Calu3 (cell line): ENCODE data around the gene TMEM209. TPM values are rescaled to one million over a fixed set of nuclear protein-coding genes. Genes with fewer than 3 reads are reported as not detected.

ENCODE experiments used
- BruUV-seq: library from RNA; stranded (reverse); fragments of 400-500 nt; replicated peaks from 2 replicates; lab custom pipeline; 2021; lab: Mats Ljungman, UMichigan
- CTCF ChIA-PET: fragments of 300-600 bp; sonication (Branson Sonifier 250); formaldehyde crosslinking; loops from one replicate; lab custom pipeline; 2022; ENCODE audit warnings: antibody characterized with exemption; lab: Charles Lee
- DNase-seq: peaks from one replicate; pipeline ENCODE4 v3.0.0; 2022
- H3K27ac Mint-ChIP-seq: one replicate; pipeline ENCODE4 v1.8.0; 2022; ENCODE audit warnings: mixed read lengths; ENCODE audit not compliant: unreplicated experiment
- H3K27me3 Mint-ChIP-seq: one replicate; pipeline ENCODE4 v1.8.0; 2022; ENCODE audit warnings: mixed read lengths; ENCODE audit not compliant: unreplicated experiment
- H3K36me3 Mint-ChIP-seq: one replicate; pipeline ENCODE4 v1.8.0; 2022; ENCODE audit warnings: mild to moderate bottlenecking, moderate library complexity, mixed read lengths; ENCODE audit not compliant: insufficient read depth, unreplicated experiment
- H3K4me1 Mint-ChIP-seq: one replicate; pipeline ENCODE4 v1.8.0; 2022; ENCODE audit warnings: mild to moderate bottlenecking, low read depth, mixed read lengths; ENCODE audit not compliant: unreplicated experiment
- H3K4me3 Mint-ChIP-seq: one replicate; pipeline ENCODE4 v1.8.0; 2022; ENCODE audit warnings: mild to moderate bottlenecking, low read depth, moderate library complexity, mixed read lengths; ENCODE audit not compliant: unreplicated experiment
- H3K9me3 Mint-ChIP-seq: one replicate; pipeline ENCODE4 v1.8.0; 2022; ENCODE audit warnings: low read depth, mixed read lengths; ENCODE audit not compliant: unreplicated experiment
- intact Hi-C: fragments of 100-400 bp; cut with micrococcal nuclease; formaldehyde crosslinking; loops from one replicate; pipeline ENCODE4 v1.10.0; 2022; ENCODE audit not compliant: unreplicated experiment
- total RNA-seq: library from RNA; stranded (reverse); gene quantifications from 2 replicates; pipeline ENCODE4 v1.2.3, GENCODE V29; 2022
- TF ChIP-seq, protein P1 (sequence below): fragments of 200-600 bp; IDR thresholded peaks from one replicate; pipeline ENCODE4 v1.8.0; 2022; ENCODE audit warnings: antibody characterized with exemption; ENCODE audit not compliant: unreplicated experiment

Gene TMEM209
- total RNA-seq, 1 experiment from 2014 or later = 26.6 TPM

DNA sequence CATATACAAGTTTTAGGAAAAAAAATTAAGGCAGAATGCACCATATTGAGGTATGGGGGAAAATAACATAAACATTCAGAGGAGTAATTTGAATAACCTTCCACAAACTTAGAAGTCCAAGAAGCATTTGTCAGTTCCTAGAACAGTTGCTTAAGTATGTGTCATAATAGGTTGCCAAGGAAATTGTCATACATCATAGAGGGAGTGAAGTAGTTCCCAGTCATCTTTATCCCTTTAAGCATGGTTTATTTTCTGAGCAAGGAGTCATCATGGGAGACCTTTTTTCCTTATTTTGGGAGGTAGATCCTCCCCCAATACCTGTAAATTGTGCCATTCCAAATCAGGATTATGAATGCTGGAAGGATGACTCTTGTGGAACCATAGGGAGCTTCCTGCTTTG, 2.4 kb upstream of the TMEM209 start, which contains the start of gene SSMEM1:
Gene SSMEM1, plus strand, starts transcription at position 219 of the 400 bp plus-strand sequence. Its CDS starts 51 bp downstream, at position 270.
- no peak within 1 kb of the TSS for H3K4me3 Mint-ChIP-seq
- no TSS peak for BruUV-seq
- intact Hi-C loops = no loop called here
- no peak within 1 kb of the TSS for H3K27ac Mint-ChIP-seq
- CTCF ChIA-PET = no interaction called here
- DNase-seq = no peak
- H3K36me3 Mint-ChIP-seq = peaks cover 15% of the 10 kb centered on the region
- peaks cover 5% of the 10 kb centered on the region for H3K4me1 Mint-ChIP-seq
- no peaks in the 10 kb centered on the region for H3K9me3 Mint-ChIP-seq
- H3K27me3 Mint-ChIP-seq = no peaks in the 10 kb centered on the region
- TF ChIP-seq, protein P1, sequence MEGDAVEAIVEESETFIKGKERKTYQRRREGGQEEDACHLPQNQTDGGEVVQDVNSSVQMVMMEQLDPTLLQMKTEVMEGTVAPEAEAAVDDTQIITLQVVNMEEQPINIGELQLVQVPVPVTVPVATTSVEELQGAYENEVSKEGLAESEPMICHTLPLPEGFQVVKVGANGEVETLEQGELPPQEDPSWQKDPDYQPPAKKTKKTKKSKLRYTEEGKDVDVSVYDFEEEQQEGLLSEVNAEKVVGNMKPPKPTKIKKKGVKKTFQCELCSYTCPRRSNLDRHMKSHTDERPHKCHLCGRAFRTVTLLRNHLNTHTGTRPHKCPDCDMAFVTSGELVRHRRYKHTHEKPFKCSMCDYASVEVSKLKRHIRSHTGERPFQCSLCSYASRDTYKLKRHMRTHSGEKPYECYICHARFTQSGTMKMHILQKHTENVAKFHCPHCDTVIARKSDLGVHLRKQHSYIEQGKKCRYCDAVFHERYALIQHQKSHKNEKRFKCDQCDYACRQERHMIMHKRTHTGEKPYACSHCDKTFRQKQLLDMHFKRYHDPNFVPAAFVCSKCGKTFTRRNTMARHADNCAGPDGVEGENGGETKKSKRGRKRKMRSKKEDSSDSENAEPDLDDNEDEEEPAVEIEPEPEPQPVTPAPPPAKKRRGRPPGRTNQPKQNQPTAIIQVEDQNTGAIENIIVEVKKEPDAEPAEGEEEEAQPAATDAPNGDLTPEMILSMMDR = no peak

DNA sequence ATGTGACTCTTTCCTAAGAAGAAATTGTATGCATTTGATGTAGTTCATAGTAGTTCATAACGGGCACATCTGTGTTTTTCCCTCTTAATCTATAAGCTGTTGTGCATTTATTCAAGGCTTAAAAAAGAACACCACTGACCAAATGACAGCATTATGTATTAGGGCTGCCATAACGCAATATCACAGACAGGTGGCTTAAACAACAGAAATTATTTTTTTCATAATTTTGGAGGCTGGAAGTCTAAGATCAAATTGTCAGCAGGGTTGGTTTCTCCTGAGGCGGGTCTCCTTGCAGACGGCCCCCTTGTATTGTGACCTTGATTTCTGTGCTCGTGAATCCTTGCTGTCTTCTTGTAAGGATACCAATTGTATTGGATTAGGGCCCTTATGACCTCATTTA, 1.8 kb upstream of the TMEM209 start:
- no TSS peak for BruUV-seq
- TF ChIP-seq, protein P1 = no peak
- CTCF ChIA-PET = interaction anchor here (0.7 kb wide), 1 partner anchor 423 kb away, joined by 4 read pairs; no protein-coding TSS in a partner anchor
- Mint-ChIP-seq H3K36me3 (peaks cover 15% of the 10 kb centered on the region), H3K4me1 (peaks cover 5% of the 10 kb centered on the region), H3K27ac (no peak overlapping the region), H3K4me3 (no peak overlapping the region), H3K27me3 (no peaks in the 10 kb centered on the region), H3K9me3 (no peaks in the 10 kb centered on the region)
- DNase-seq = no peak
- intact Hi-C loops = no loop called here

DNA sequence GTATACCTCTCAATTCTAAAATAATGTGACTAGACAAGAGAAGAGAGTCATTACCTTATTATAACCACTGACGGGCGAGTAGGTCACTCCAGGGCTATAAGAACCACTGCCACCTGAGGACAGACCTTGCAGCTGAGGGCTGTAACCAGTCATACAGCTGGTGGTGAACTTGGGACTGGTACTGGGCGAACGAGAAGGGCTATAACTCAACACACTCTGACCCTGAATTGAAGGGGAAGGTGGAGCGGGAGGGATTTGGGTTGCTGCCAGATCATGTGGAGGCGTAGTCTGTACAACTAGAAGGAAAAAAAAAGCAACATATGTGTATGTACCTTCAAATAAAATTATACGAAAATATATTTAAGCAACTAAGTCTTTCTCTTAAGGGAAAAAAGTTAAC, 3.4 kb downstream of the TMEM209 start:
- BruUV-seq = no TSS peak
- CTCF ChIA-PET = no interaction called here
- TF ChIP-seq, protein P1 = no peak
- intact Hi-C loops = no loop called here
- no peak for DNase-seq
- H3K36me3 Mint-ChIP-seq = peaks cover 52% of the 10 kb centered on the region
- no peak overlapping the region for H3K27ac Mint-ChIP-seq
- no peaks in the 10 kb centered on the region for H3K9me3 Mint-ChIP-seq
- no peak overlapping the region for H3K4me3 Mint-ChIP-seq
- H3K27me3 Mint-ChIP-seq = no peaks in the 10 kb centered on the region
- peaks cover 5% of the 10 kb centered on the region for H3K4me1 Mint-ChIP-seq

DNA sequence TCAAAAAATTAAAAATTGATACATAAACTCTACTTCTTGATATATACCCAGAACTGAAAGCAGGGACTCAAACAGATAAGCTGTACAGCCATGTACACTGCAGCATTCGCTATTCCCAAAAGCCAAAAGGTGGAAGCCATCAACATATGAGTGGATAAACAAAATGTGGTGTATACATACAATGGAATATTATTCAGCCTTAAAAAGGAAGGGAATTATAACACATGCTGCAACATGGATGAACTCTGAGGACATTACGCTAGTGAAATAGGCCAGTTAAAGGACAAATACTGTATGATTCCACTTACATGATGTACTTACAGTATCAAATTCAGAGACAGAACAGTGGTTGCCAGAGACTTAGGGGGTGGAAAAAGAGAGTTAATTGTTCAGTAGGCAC, 8.1 kb downstream of the TMEM209 start:
- Mint-ChIP-seq H3K4me3 (no peak overlapping the region), H3K9me3 (no peaks in the 10 kb centered on the region), H3K4me1 (no peaks in the 10 kb centered on the region), H3K27ac (no peak overlapping the region), H3K36me3 (peaks cover 36% of the 10 kb centered on the region), H3K27me3 (no peaks in the 10 kb centered on the region)
- TF ChIP-seq, protein P1 = no peak
- no TSS peak for BruUV-seq
- no peak for DNase-seq
- intact Hi-C loops = no loop called here
- CTCF ChIA-PET = interaction anchor here (0.5 kb wide), 1 partner anchor 142 kb away, joined by 3 read pairs; no protein-coding TSS in a partner anchor
